Calu3 (cell line): Measurements from ENCODE around the gene SWT1. TPM values are rescaled to one million over a fixed set of nuclear protein-coding genes. Genes with fewer than 3 reads are reported as not detected.

Experiments used
- BruUV-seq: library from RNA; stranded (reverse); fragments of 400-500 nt; replicated peaks from 2 replicates; lab custom pipeline; 2021; lab: Mats Ljungman, UMichigan
- CTCF ChIA-PET: fragments of 300-600 bp; sonication (Branson Sonifier 250); formaldehyde crosslinking; loops from one replicate; lab custom pipeline; 2022; ENCODE audit warnings: antibody characterized with exemption; lab: Charles Lee
- DNase-seq: peaks from one replicate; pipeline ENCODE4 v3.0.0; 2022
- H3K27ac Mint-ChIP-seq: one replicate; pipeline ENCODE4 v1.8.0; 2022; ENCODE audit warnings: mixed read lengths; ENCODE audit not compliant: unreplicated experiment
- H3K27me3 Mint-ChIP-seq: one replicate; pipeline ENCODE4 v1.8.0; 2022; ENCODE audit warnings: mixed read lengths; ENCODE audit not compliant: unreplicated experiment
- H3K36me3 Mint-ChIP-seq: one replicate; pipeline ENCODE4 v1.8.0; 2022; ENCODE audit warnings: mild to moderate bottlenecking, moderate library complexity, mixed read lengths; ENCODE audit not compliant: insufficient read depth, unreplicated experiment
- H3K4me1 Mint-ChIP-seq: one replicate; pipeline ENCODE4 v1.8.0; 2022; ENCODE audit warnings: mild to moderate bottlenecking, low read depth, mixed read lengths; ENCODE audit not compliant: unreplicated experiment
- H3K4me3 Mint-ChIP-seq: one replicate; pipeline ENCODE4 v1.8.0; 2022; ENCODE audit warnings: mild to moderate bottlenecking, low read depth, moderate library complexity, mixed read lengths; ENCODE audit not compliant: unreplicated experiment
- H3K9me3 Mint-ChIP-seq: one replicate; pipeline ENCODE4 v1.8.0; 2022; ENCODE audit warnings: low read depth, mixed read lengths; ENCODE audit not compliant: unreplicated experiment
- CTCF ChIP-seq: fragments of 200-600 bp; IDR thresholded peaks from one replicate; pipeline ENCODE4 v1.8.0; 2022; ENCODE audit warnings: antibody characterized with exemption; ENCODE audit not compliant: unreplicated experiment
- intact Hi-C: fragments of 100-400 bp; cut with micrococcal nuclease; formaldehyde crosslinking; loops from one replicate; pipeline ENCODE4 v1.10.0; 2022; ENCODE audit not compliant: unreplicated experiment
- total RNA-seq: library from RNA; stranded (reverse); gene quantifications from 2 replicates; pipeline ENCODE4 v1.2.3, GENCODE V29; 2022

Gene SWT1
- total RNA-seq, 1 experiment from 2014 or later: 2.9 TPM

GRCh38 chr1:185111873-185112272 lies 45.1 kb upstream of the SWT1 start:
- Mint-ChIP-seq H3K4me1 (no peaks in the 10 kb centered on the region), H3K27me3 (no peaks in the 10 kb centered on the region), H3K36me3 (no peaks in the 10 kb centered on the region), H3K4me3 (no peak overlapping the region), H3K27ac (no peak overlapping the region), H3K9me3 (peaks cover 9% of the 10 kb centered on the region)
- CTCF ChIA-PET: no interaction called here
- BruUV-seq: no TSS peak
- TF ChIP-seq CTCF: no peak
- DNase-seq: no peak
- intact Hi-C loops: no loop called here

GRCh38 chr1:185112356-185112755 lies 44.6 kb upstream of the SWT1 start:
- Mint-ChIP-seq H3K27me3 (no peaks in the 10 kb centered on the region), H3K4me1 (no peaks in the 10 kb centered on the region), H3K4me3 (no peak overlapping the region), H3K36me3 (no peaks in the 10 kb centered on the region), H3K9me3 (peaks cover 9% of the 10 kb centered on the region), H3K27ac (no peak overlapping the region)
- no peak for TF ChIP-seq CTCF
- CTCF ChIA-PET: no interaction called here
- no peak for DNase-seq
- intact Hi-C loops: no loop called here
- BruUV-seq: no TSS peak

GRCh38 chr1:185129708-185130107 lies 27.3 kb upstream of the SWT1 start:
- no peaks in the 10 kb centered on the region for H3K4me1 Mint-ChIP-seq
- peaks cover 13% of the 10 kb centered on the region for H3K36me3 Mint-ChIP-seq
- CTCF ChIA-PET: no interaction called here
- TF ChIP-seq CTCF: no peak
- no peaks in the 10 kb centered on the region for H3K27me3 Mint-ChIP-seq
- no TSS peak for BruUV-seq
- DNase-seq: no peak
- intact Hi-C loops: no loop called here
- peaks cover 8% of the 10 kb centered on the region for H3K9me3 Mint-ChIP-seq
- no peak overlapping the region for H3K27ac Mint-ChIP-seq
- H3K4me3 Mint-ChIP-seq: no peak overlapping the region

- CTCF ChIA-PET: interaction anchor here (0.6 kb wide), 1 partner anchor 195 kb away, joined by 3 read pairs; no protein-coding TSS in a partner anchor
- BruUV-seq: no TSS peak
- Mint-ChIP-seq H3K27ac (no peak overlapping the region), H3K27me3 (no peaks in the 10 kb centered on the region), H3K36me3 (peaks cover 10% of the 10 kb centered on the region), H3K4me3 (no peak overlapping the region), H3K4me1 (no peaks in the 10 kb centered on the region), H3K9me3 (peaks cover 8% of the 10 kb centered on the region)
- no peak for TF ChIP-seq CTCF
- no peak for DNase-seq
- intact Hi-C loops: no loop called here
These were observed 24.4 kb upstream of the SWT1 start for GRCh38 chr1:185132534-185132933.
